ENCODE results near the gene SNORC.

The SNORC gene

DNA sequence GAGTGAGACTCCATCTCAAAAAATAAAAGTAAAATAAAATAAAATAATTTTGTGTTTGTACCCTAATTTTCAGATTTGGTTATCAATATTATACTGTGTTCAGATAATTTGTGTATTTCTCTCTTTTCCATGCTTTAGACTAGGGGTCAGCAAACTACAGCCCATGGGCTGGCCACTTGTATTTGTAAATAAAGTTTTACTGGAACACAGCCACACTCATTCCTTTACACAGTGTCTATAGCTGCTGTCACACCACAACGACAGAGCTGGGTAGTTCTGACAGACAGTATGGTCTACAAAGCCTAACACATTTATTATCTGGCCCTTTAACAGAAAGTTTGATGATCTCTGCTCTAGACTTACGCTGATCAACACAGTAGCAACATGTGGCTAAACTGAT lies 43.8 kb downstream of the SNORC start:
- no peak for DNase-seq (ENCODE audit: low spot score)
- Histone ChIP-seq H3K4me1 (ENCODE audit: insufficient read depth, poor library complexity, severe bottlenecking) (no peaks in the 10 kb centered on the region), H3K27me3 (ENCODE audit: insufficient read depth, poor library complexity, severe bottlenecking) (no peaks in the 10 kb centered on the region), H3K36me3 (ENCODE audit: low read depth) (no peaks in the 10 kb centered on the region), H3K4me3 (ENCODE audit: severe bottlenecking) (no peak overlapping the region), H3K9me3 (ENCODE audit: severe bottlenecking) (no peaks in the 10 kb centered on the region), H3K27ac (ENCODE audit: poor library complexity, severe bottlenecking) (no peak overlapping the region)
- no peak for TF ChIP-seq CTCF (IDR thresholded peaks at IDR 0.05; ENCODE audit: poor library complexity, severe bottlenecking)
- no peak for ATAC-seq (ENCODE audit: low read depth)

DNA sequence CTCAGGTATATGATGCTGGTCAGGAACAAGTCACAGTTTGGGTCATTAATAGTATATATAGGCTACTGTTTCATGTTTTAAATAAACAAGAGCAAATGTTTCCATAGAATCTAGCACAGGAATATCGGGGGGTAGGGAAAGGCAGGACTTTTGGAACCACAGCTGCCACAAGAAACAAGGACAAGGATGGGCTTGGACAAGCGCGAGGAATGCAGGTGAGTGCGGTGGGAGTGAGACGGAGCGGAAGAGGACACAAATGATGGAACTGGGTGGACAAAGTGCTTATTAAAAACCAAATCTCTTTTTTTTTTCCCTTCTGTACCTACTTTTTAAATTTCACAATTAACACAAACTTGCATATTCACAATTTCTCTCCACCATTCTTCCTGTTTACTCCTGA lies 49.1 kb downstream of the SNORC start:
- DNase-seq (ENCODE audit: low spot score) = no peak
- no peaks in the 10 kb centered on the region for H3K9me3 ChIP-seq (ENCODE audit: severe bottlenecking)
- no peak for ATAC-seq (ENCODE audit: low read depth)
- H3K4me1 ChIP-seq (ENCODE audit: insufficient read depth, poor library complexity, severe bottlenecking) = no peaks in the 10 kb centered on the region
- no peak overlapping the region for H3K4me3 ChIP-seq (ENCODE audit: severe bottlenecking)
- H3K27ac ChIP-seq (ENCODE audit: poor library complexity, severe bottlenecking) = no peak overlapping the region
- TF ChIP-seq CTCF (IDR thresholded peaks at IDR 0.05; ENCODE audit: poor library complexity, severe bottlenecking) = no peak
- no peaks in the 10 kb centered on the region for H3K36me3 ChIP-seq (ENCODE audit: low read depth)
- H3K27me3 ChIP-seq (ENCODE audit: insufficient read depth, poor library complexity, severe bottlenecking) = no peaks in the 10 kb centered on the region

DNA sequence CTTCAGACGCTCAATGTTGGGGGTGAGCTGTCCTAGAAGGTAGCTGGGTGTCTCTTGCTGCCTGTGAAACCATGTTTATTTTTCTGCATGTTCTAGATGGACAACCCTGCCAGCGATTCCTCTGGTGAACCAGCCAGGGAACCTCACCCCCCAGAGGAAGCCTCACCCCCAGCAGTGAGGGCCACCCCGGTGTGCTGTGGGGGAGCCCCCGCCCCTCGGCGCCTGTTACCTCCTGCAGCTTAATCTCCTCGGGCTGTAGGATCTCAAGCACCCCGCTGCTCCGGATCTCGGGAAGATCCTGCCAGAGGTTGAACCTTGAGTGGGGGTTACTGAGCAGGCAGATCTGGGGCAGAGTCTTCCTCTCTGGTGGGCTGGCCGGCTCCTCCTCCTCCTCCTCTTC lies 50.0 kb downstream of the SNORC start:
- DNase-seq (ENCODE audit: low spot score) (no peak), ATAC-seq (ENCODE audit: low read depth) (no peak)
- H3K4me1 ChIP-seq (ENCODE audit: insufficient read depth, poor library complexity, severe bottlenecking) = no peaks in the 10 kb centered on the region
- no peak overlapping the region for H3K4me3 ChIP-seq (ENCODE audit: severe bottlenecking)
- H3K27me3 ChIP-seq (ENCODE audit: insufficient read depth, poor library complexity, severe bottlenecking) = no peaks in the 10 kb centered on the region
- H3K36me3 ChIP-seq (ENCODE audit: low read depth) = no peaks in the 10 kb centered on the region
- no peak for TF ChIP-seq CTCF (IDR thresholded peaks at IDR 0.05; ENCODE audit: poor library complexity, severe bottlenecking)
- no peaks in the 10 kb centered on the region for H3K9me3 ChIP-seq (ENCODE audit: severe bottlenecking)
- H3K27ac ChIP-seq (ENCODE audit: poor library complexity, severe bottlenecking) = no peak overlapping the region

DNA sequence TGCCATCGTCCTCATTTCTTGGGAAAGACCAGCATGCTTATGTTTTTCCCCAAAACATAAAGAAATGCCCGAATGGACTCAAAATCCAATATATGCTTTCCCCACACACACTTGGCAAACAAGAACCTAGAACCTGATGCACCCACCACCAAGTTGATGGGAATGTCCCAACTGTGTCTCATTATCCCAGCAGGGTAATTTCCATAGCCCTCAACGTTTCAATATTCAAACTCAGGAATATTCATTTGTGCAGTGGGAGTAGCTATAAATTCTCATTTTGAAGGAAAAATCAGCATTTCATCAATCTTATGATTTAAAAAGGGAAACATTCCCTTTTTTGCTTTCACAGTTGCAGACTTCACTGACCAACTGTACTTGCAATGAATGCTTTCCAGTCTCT lies 50.7 kb downstream of the SNORC start:
- no peak overlapping the region for H3K4me3 ChIP-seq (ENCODE audit: severe bottlenecking)
- no peaks in the 10 kb centered on the region for H3K36me3 ChIP-seq (ENCODE audit: low read depth)
- H3K27ac ChIP-seq (ENCODE audit: poor library complexity, severe bottlenecking) = no peak overlapping the region
- ATAC-seq (ENCODE audit: low read depth) = no peak
- no peaks in the 10 kb centered on the region for H3K4me1 ChIP-seq (ENCODE audit: insufficient read depth, poor library complexity, severe bottlenecking)
- no peaks in the 10 kb centered on the region for H3K9me3 ChIP-seq (ENCODE audit: severe bottlenecking)
- TF ChIP-seq CTCF (IDR thresholded peaks at IDR 0.05; ENCODE audit: poor library complexity, severe bottlenecking) = no peak
- H3K27me3 ChIP-seq (ENCODE audit: insufficient read depth, poor library complexity, severe bottlenecking) = no peaks in the 10 kb centered on the region
- DNase-seq (ENCODE audit: low spot score) = no peak

DNA sequence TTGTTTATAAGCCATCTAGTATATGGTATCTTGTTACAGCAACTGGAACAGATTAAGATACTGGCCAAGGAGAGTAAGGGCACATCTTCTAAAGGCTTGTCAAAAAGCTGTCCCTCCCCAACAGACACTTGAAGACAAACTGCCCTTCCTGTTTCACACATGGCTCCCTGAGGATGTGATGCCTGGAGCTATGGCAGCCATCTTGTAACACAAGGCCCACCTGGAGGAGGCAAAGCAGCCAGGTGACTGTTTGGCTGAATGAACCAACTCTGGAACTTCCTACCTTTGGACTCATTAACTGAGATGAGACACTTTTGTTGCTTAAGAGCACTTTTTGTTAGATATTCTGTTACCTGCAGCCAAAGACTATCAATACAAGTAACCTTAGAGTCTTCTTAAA lies 54.4 kb downstream of the SNORC start:
- TF ChIP-seq CTCF (IDR thresholded peaks at IDR 0.05; ENCODE audit: poor library complexity, severe bottlenecking) = no peak
- DNase-seq (ENCODE audit: low spot score) (no peak), ATAC-seq (ENCODE audit: low read depth) (no peak)
- Histone ChIP-seq H3K9me3 (ENCODE audit: severe bottlenecking) (no peaks in the 10 kb centered on the region), H3K27me3 (ENCODE audit: insufficient read depth, poor library complexity, severe bottlenecking) (peaks cover 18% of the 10 kb centered on the region), H3K36me3 (ENCODE audit: low read depth) (no peaks in the 10 kb centered on the region), H3K27ac (ENCODE audit: poor library complexity, severe bottlenecking) (no peak overlapping the region), H3K4me1 (ENCODE audit: insufficient read depth, poor library complexity, severe bottlenecking) (no peaks in the 10 kb centered on the region), H3K4me3 (ENCODE audit: severe bottlenecking) (no peak overlapping the region)

All from RWPE2 (cell line).